IMR-90 (cell line): ENCODE data around the gene TIMM8A. TPM values are rescaled to one million over a fixed set of nuclear protein-coding genes. Genes with fewer than 3 reads are reported as not detected.

Experiments
- ATAC-seq: fragments of 200-7000 bp; cut with Tn5 transposase; 2 replicates; pipeline ENCODE4 v1.9.1; 2020; ENCODE audit warnings: low read depth, mild to moderate bottlenecking, moderate library complexity
- Bru-seq: library from RNA; stranded (reverse); fragments of 400-500 nt; gene quantifications from one replicate; lab custom pipeline; 2021; lab: Mats Ljungman, UMichigan
- BruChase-seq, 2 experiments: library from RNA; stranded (reverse); fragments of 400-500 nt; gene quantifications; one replicate each; lab custom pipeline; 2021; lab: Mats Ljungman, UMichigan
- BruUV-seq: library from RNA; stranded (reverse); fragments of 400-500 nt; replicated peaks from 2 replicates; lab custom pipeline; 2021; lab: Mats Ljungman, UMichigan
- CTCF ChIA-PET: fragments of 300-600 bp; formaldehyde crosslinking; extraction: SDS; loops from one replicate; lab custom pipeline; 2021; ENCODE audit warnings: antibody characterized with exemption; lab: Yijun Ruan, JAX
- POLR2A ChIA-PET: fragments of 300-600 bp; sonication (Branson Sonifier 250); formaldehyde crosslinking; loops from one replicate; lab custom pipeline; 2022; ENCODE audit warnings: antibody characterized with exemption; ENCODE audit not compliant: unreplicated experiment; lab: Charles Lee
- DNase-seq: peaks from one replicate; pipeline ENCODE4 v3.0.0; 2013
- H2AFZ ChIP-seq: replicated peaks from 2 replicates; pipeline ENCODE3; 2013; ENCODE audit warnings: low read length, mild to moderate bottlenecking; ENCODE audit not compliant: poor library complexity
- H2AK5ac ChIP-seq: 2 replicates; pipeline ENCODE4 v1.6.1; 2013; ENCODE audit warnings: low read depth, low read length, inconsistent platforms
- H2AK9ac ChIP-seq: replicated peaks from 2 replicates; pipeline ENCODE3; 2013; ENCODE audit warnings: mild to moderate bottlenecking, low read depth, low read length, moderate library complexity; ENCODE audit not compliant: poor library complexity
- H2BK120ac ChIP-seq: 2 replicates; pipeline ENCODE4 v1.6.1; 2013; ENCODE audit warnings: low read depth, low read length, inconsistent platforms
- H2BK15ac ChIP-seq: 3 replicates; pipeline ENCODE4 v1.6.1; 2013; ENCODE audit warnings: low read depth, low read length, inconsistent platforms
- H2BK20ac ChIP-seq: 2 replicates; pipeline ENCODE4 v1.6.1; 2013; ENCODE audit warnings: low read depth, mild to moderate bottlenecking, inconsistent platforms, low read length, moderate library complexity
- H2BK5ac ChIP-seq: 2 replicates; pipeline ENCODE4 v1.6.1; 2013; ENCODE audit warnings: mild to moderate bottlenecking, low read depth, low read length, inconsistent platforms; ENCODE audit not compliant: poor library complexity, severe bottlenecking
- H3K14ac ChIP-seq: replicated peaks from 2 replicates; pipeline ENCODE4 v1.6.1; 2013; ENCODE audit warnings: low read depth, low read length, inconsistent platforms
- H3K18ac ChIP-seq: 2 replicates; pipeline ENCODE4 v1.6.1; 2013; ENCODE audit warnings: low read depth, low read length, control low read depth
- H3K23ac ChIP-seq: 2 replicates; pipeline ENCODE4 v1.6.1; 2013; ENCODE audit warnings: low read depth, low read length, inconsistent platforms
- H3K27ac ChIP-seq: 2 replicates; pipeline ENCODE4 v1.5.1; 2013; ENCODE audit warnings: mild to moderate bottlenecking, control low read depth, low read length; ENCODE audit not compliant: insufficient read depth
- H3K27me3 ChIP-seq: 2 replicates; pipeline ENCODE4 v1.6.1; 2013; ENCODE audit warnings: low read length; ENCODE audit not compliant: control insufficient read depth, insufficient read depth
- H3K36me3 ChIP-seq: 2 replicates; pipeline ENCODE4 v1.6.1; 2013; ENCODE audit warnings: low read length, mixed read lengths; ENCODE audit not compliant: control insufficient read depth, insufficient read depth
- H3K4ac ChIP-seq: 2 replicates; pipeline ENCODE4 v1.6.1; 2013; ENCODE audit warnings: low read depth, low read length, inconsistent platforms
- H3K4me1 ChIP-seq: 2 replicates; pipeline ENCODE4 v1.6.1; 2013; ENCODE audit warnings: low read length, mixed read lengths; ENCODE audit not compliant: control insufficient read depth, insufficient read depth
- H3K4me2 ChIP-seq: 2 replicates; pipeline ENCODE4 v1.6.1; 2013; ENCODE audit warnings: low read depth, mild to moderate bottlenecking, control low read depth, low read length, moderate library complexity
- H3K4me3 ChIP-seq: 2 replicates; pipeline ENCODE4 v1.5.1; 2013; ENCODE audit warnings: low read depth, mild to moderate bottlenecking, control low read depth, low read length, moderate library complexity; ENCODE audit not compliant: insufficient read depth
- H3K56ac ChIP-seq: 2 replicates; pipeline ENCODE4 v1.6.1; 2013; ENCODE audit warnings: low read length, inconsistent platforms; ENCODE audit not compliant: insufficient read depth; ENCODE audit errors: extremely low read depth
- H3K79me1 ChIP-seq, 2 experiments: 2 replicates each; pipeline ENCODE4 v1.6.1; 2013; ENCODE audit warnings: low read length in 2 of 2, inconsistent platforms in 1 of 2, low read depth in 1 of 2
- H3K9ac ChIP-seq: 2 replicates; pipeline ENCODE4 v1.6.1; 2013; ENCODE audit warnings: low read depth, low read length, control low read depth
- H3K9me1 ChIP-seq: 2 replicates; pipeline ENCODE4 v1.6.1; 2013; ENCODE audit warnings: low read length, inconsistent platforms; ENCODE audit not compliant: insufficient read depth
- H3K9me3 ChIP-seq: 2 replicates; pipeline ENCODE4 v1.6.1; 2013; ENCODE audit warnings: low read length; ENCODE audit not compliant: control insufficient read depth, insufficient read depth
- H4K20me1 ChIP-seq: 2 replicates; pipeline ENCODE4 v1.6.1; 2013; ENCODE audit warnings: low read length, inconsistent platforms; ENCODE audit not compliant: insufficient read depth
- H4K5ac ChIP-seq: 2 replicates; pipeline ENCODE4 v1.6.1; 2013; ENCODE audit warnings: mild to moderate bottlenecking, low read depth, low read length, control low read depth
- H4K8ac ChIP-seq, 2 experiments: 2 replicates each; pipeline ENCODE4 v1.6.1; 2013; ENCODE audit warnings: low read depth in 2 of 2, low read length in 2 of 2, control low read depth in 1 of 2, inconsistent platforms in 1 of 2
- H4K91ac ChIP-seq: 2 replicates; pipeline ENCODE4 v1.6.1; 2013; ENCODE audit warnings: low read depth, low read length, inconsistent platforms; ENCODE audit not compliant: insufficient read depth
- MAZ ChIP-seq: IDR thresholded peaks from 2 replicates; pipeline ENCODE4 v1.6.1; 2012; ENCODE audit warnings: low read depth, mild to moderate bottlenecking, low read length, improper control_type of control experiment, moderate library complexity, borderline replicate concordance
- MXI1 ChIP-seq: IDR thresholded peaks from 2 replicates; pipeline ENCODE4 v1.6.1; 2012; ENCODE audit warnings: low read depth, mild to moderate bottlenecking, low read length, moderate library complexity, borderline replicate concordance
- POLR2A ChIP-seq: IDR thresholded peaks from 2 replicates; pipeline ENCODE4 v1.6.1; 2012; ENCODE audit warnings: mild to moderate bottlenecking, low read depth, low read length
- RFX5 ChIP-seq: IDR thresholded peaks from 2 replicates; pipeline ENCODE4 v1.8.0; 2012; ENCODE audit warnings: low read depth, mild to moderate bottlenecking, low read length, moderate library complexity
- USF2 ChIP-seq: fragments of 150-350 bp; IDR thresholded peaks from 2 replicates; pipeline ENCODE4 v1.6.1; 2017; ENCODE audit warnings: mild to moderate bottlenecking, antibody characterized with exemption, low read length, low read depth
- WGBS, 2 experiments: methylation state at CpG; one replicate each; pipeline versions ENCODE4 v1.1.5 to v1.1.7; 2013; ENCODE audit warnings: missing lambda C conversion rate in 2 of 2; ENCODE audit not compliant: insufficient read length in 1 of 2; ENCODE audit errors: extremely low coverage in 2 of 2; 5-methylcytosine and 5-hydroxymethylcytosine counted together
- dilution Hi-C: fragments of 300-500 bp; cut with HindIII; formaldehyde crosslinking; loops from one replicate; pipeline ENCODE4 v1.14.3; 2018; ENCODE audit warnings: low sequenced_read_pairs; ENCODE audit not compliant: unreplicated experiment
- in situ Hi-C: fragments of 300-500 bp; cut with MboI; formaldehyde crosslinking; loops from 3 replicates; pipeline ENCODE4 v1.14.3; 2019; ENCODE audit warnings: low sequenced_read_pairs, inconsistent platforms, mixed read lengths
- intact Hi-C: fragments of 100-400 bp; cut with micrococcal nuclease; formaldehyde crosslinking; loops from 2 replicates; pipeline ENCODE4 v1.10.0; 2022
- long read RNA-seq: library from polyadenylated mRNA; unstranded; transcript quantifications from one replicate; pipeline ENCODE4 v2.0.0, GENCODE V29; 2021; ENCODE audit not compliant: unreplicated experiment
- polyA plus RNA-seq, 3 experiments: library from polyadenylated mRNA; depleted of rRNA; stranded (reverse); fragments of >200 nt; gene quantifications; 2 replicates each; pipeline ENCODE4 v1.2.3, GENCODE V29; 2012; ENCODE audit warnings: low replicate concordance in 1 of 3
- total RNA-seq: library from RNA; depleted of rRNA; stranded (reverse); fragments of >200 nt; gene quantifications from 2 replicates; pipeline ENCODE4 v1.2.3, GENCODE V29; 2012; rRNA removed

Gene TIMM8A
- 2.2 and 3.1 TPM in 2 replicates for total RNA-seq
- polyA plus RNA-seq (2012; rRNA removed): 10.3 and 11.6 TPM in 2 replicates
- 7.0 and 11.0 TPM in 2 replicates for polyA plus RNA-seq (2012; cell fraction: cytosol; rRNA removed)
- polyA plus RNA-seq (2012; cell fraction: nucleus; rRNA removed; ENCODE audit: low replicate concordance): 1.9 and 3.6 TPM in 2 replicates
- percentile 72 among the genes with signal in this experiment for Bru-seq, nascent RNA
- BruChase-seq, experiment 1, labeled RNA remaining after a 6-hour chase: percentile 85 among the genes with signal in this experiment
- BruChase-seq, experiment 2, labeled RNA remaining after a 2-hour chase: percentile 89 among the genes with signal in this experiment
- long read RNA-seq, partial matches to known transcripts: 0 of 5 reads
- long read RNA-seq, other reads (novel, unspliced or antisense): 1 of 5 reads

- TF ChIP-seq MXI1 (peak; percentile 76; the same call in 1 of the 2 replicates), POLR2A (peak; percentile 7; the same call in 1 of the 2 replicates), RFX5 (no peak), USF2 (peak; percentile 86), MAZ (peak; percentile 55; the same call in 1 of the 2 replicates)
- peak; percentile 96 for ATAC-seq
- intact Hi-C loops (loop anchor here (1.0 kb wide), 1 partner anchor 42 kb away; no protein-coding TSS in a partner anchor), in situ Hi-C loops (no loop called here), dilution Hi-C loops (no loop called here)
- Histone ChIP-seq H3K56ac (peak within 1 kb of the TSS; percentile 95), H2BK5ac (peak within 1 kb of the TSS; percentile 99), H2AFZ (peak within 1 kb of the TSS; percentile 98), H3K4me3 (peak within 1 kb of the TSS; percentile 100), H2AK9ac (peak within 1 kb of the TSS; percentile 74), H3K18ac (peak within 1 kb of the TSS; percentile 98), H3K79me1 (no peaks in the 10 kb centered on the region; a peak in 1 of 4 replicates), H3K27me3 (no peaks in the 10 kb centered on the region; the same call in 1 of the 2 replicates), H3K27ac (peak within 1 kb of the TSS; percentile 100), H2BK20ac (peak within 1 kb of the TSS; percentile 76; the same call in 1 of the 2 replicates), H2BK120ac (peak within 1 kb of the TSS; percentile 97), H3K9ac (peak within 1 kb of the TSS; percentile 99), H3K9me3 (no peaks in the 10 kb centered on the region), H3K4ac (peak within 1 kb of the TSS; percentile 96), H4K5ac (peak within 1 kb of the TSS; percentile 99), H4K8ac (peak within 1 kb of the TSS; percentile 63 to 99), H2BK15ac (peak within 1 kb of the TSS; percentile 42; the same call in 1 of the 3 replicates), H3K23ac (peak within 1 kb of the TSS; percentile 52), H4K91ac (peak within 1 kb of the TSS; percentile 94), H3K9me1 (no peaks in the 10 kb centered on the region), H3K36me3 (no peaks in the 10 kb centered on the region), H3K4me2 (peak within 1 kb of the TSS; percentile 90), H3K4me1 (no peaks in the 10 kb centered on the region), H2AK5ac (no peak within 1 kb of the TSS), H4K20me1 (0 out of 2 replicates have a peak, but pooled peaks cover 3% of the 10 kb centered on the region), H3K14ac (peak within 1 kb of the TSS; percentile 85)
- WGBS, 2 experiments: 24% methylated on average over 32 of the region's 55 CpGs; no CpG with 5 or more reads in 1 of the 2 experiments
- POLR2A ChIA-PET: no interaction called here
- BruUV-seq: no TSS peak
- CTCF ChIA-PET: no interaction called here
- DNase-seq: peak; percentile 60
Observed at GRCh38 chrX:101348452-101349192, at the start of gene TIMM8A. Gene TIMM8A, minus strand, starts transcription at chrX:101348742. Its CDS starts 78 bp downstream, at chrX:101348664.
